HEK293 (cell line): ENCODE results near the gene ICE2.
"Not testable (repeated sequence)": the region's sequence is repeated elsewhere in the genome, so short reads cannot be mapped to it uniquely, and the experiment has no call there.

Source experiments
- CTCF ChIA-PET: fragments of 350-600 bp; formaldehyde crosslinking; extraction: SDS; loops from one replicate; lab custom pipeline; 2021; ENCODE audit warnings: antibody characterized with exemption; lab: Yijun Ruan, JAX
- POLR2A ChIA-PET: fragments of 300-600 bp; formaldehyde crosslinking; extraction: SDS; loops from one replicate; lab custom pipeline; 2020; ENCODE audit warnings: antibody characterized with exemption, inconsistent platforms; lab: Yijun Ruan, JAX
- H3K27ac ChIP-seq: fragments of 200-500 bp; sonication (Bioruptor generic); 2 replicates; pipeline ENCODE4 v1.5.1; 2014; ENCODE audit warnings: low read depth, low read length, control low read depth, inconsistent platforms; ENCODE audit errors: extremely low read depth
- H3K36me3 ChIP-seq, 2 experiments: fragments of 200-500 bp in 1 of 2; sonication (Bioruptor generic) in 1 of 2; 1 replicate in 1 of 2; 2 replicates in 1 of 2; pipeline ENCODE4 v1.5.1; 2014 to 2017; ENCODE audit warnings: inconsistent platforms in 2 of 2, low read length in 2 of 2; ENCODE audit not compliant: control insufficient read depth in 2 of 2, insufficient read depth in 1 of 2
- H3K4me1 ChIP-seq: fragments of 200-500 bp; sonication (Bioruptor generic); 2 replicates; pipeline ENCODE4 v1.5.1; 2014; ENCODE audit warnings: mild to moderate bottlenecking, low read length, inconsistent platforms; ENCODE audit not compliant: control insufficient read depth, insufficient read depth
- H3K4me3 ChIP-seq: 2 replicates; pipeline ENCODE4 v1.5.1; 2011; ENCODE audit warnings: low read depth, mild to moderate bottlenecking, control low read depth, low read length, moderate library complexity
- H3K9me3 ChIP-seq: fragments of 200-500 bp; sonication (Bioruptor generic); 2 replicates; pipeline ENCODE4 v1.5.1; 2014; ENCODE audit warnings: low read depth, low read length, inconsistent platforms; ENCODE audit not compliant: control insufficient read depth, insufficient read depth
- FEZF1 ChIP-seq: fragments of 450-650 bp; formaldehyde crosslinking; IDR thresholded peaks from 2 replicates; pipeline ENCODE4 v1.5.1; 2016; ENCODE audit warnings: missing biosample characterization, missing genetic modification characterization
- GLI4 ChIP-seq: fragments of 450-650 bp; formaldehyde crosslinking; IDR thresholded peaks from 2 replicates; pipeline ENCODE4 v1.5.1; 2016; ENCODE audit warnings: missing biosample characterization, missing genetic modification characterization
- KLF10 ChIP-seq: fragments of 450-650 bp; IDR thresholded peaks from 2 replicates; pipeline ENCODE4 v1.5.1; 2018; ENCODE audit warnings: missing biosample characterization, mild to moderate bottlenecking, missing genetic modification characterization
- OVOL3 ChIP-seq: fragments of 450-650 bp; formaldehyde crosslinking; IDR thresholded peaks from 2 replicates; pipeline ENCODE4 v1.5.1; 2016; ENCODE audit warnings: missing biosample characterization, missing genetic modification characterization
- ZFP69B ChIP-seq: fragments of 450-650 bp; formaldehyde crosslinking; IDR thresholded peaks from 2 replicates; pipeline ENCODE4 v1.5.1; 2016; ENCODE audit warnings: missing biosample characterization, missing genetic modification characterization
- ZNF223 ChIP-seq: fragments of 450-650 bp; formaldehyde crosslinking; IDR thresholded peaks from 2 replicates; pipeline ENCODE4 v1.5.1; 2016; ENCODE audit warnings: missing biosample characterization, missing genetic modification characterization
- ZNF23 ChIP-seq: fragments of 450-650 bp; formaldehyde crosslinking; IDR thresholded peaks from 2 replicates; pipeline ENCODE4 v1.5.1; 2016; ENCODE audit warnings: missing biosample characterization, missing genetic modification characterization, borderline replicate concordance
- ZNF341 ChIP-seq: fragments of 450-650 bp; formaldehyde crosslinking; IDR thresholded peaks from 2 replicates; pipeline ENCODE4; 2016; ENCODE audit warnings: low read depth, missing biosample characterization, missing genetic modification characterization
- ZNF354C ChIP-seq: fragments of 450-650 bp; formaldehyde crosslinking; IDR thresholded peaks from 2 replicates; pipeline ENCODE4 v1.5.1; 2016; ENCODE audit warnings: missing biosample characterization, missing genetic modification characterization, low read depth, borderline replicate concordance
- ZNF571 ChIP-seq: fragments of 450-650 bp; formaldehyde crosslinking; IDR thresholded peaks from 2 replicates; pipeline ENCODE4 v1.5.0; 2017; ENCODE audit warnings: missing biosample characterization, missing genetic modification characterization
- ZNF623 ChIP-seq: fragments of 450-650 bp; formaldehyde crosslinking; IDR thresholded peaks from 2 replicates; pipeline ENCODE4 v1.5.1; 2016; ENCODE audit warnings: missing biosample characterization, missing genetic modification characterization
- ZNF776 ChIP-seq: fragments of 450-650 bp; formaldehyde crosslinking; IDR thresholded peaks from 2 replicates; pipeline ENCODE4 v1.5.0; 2017; ENCODE audit warnings: missing biosample characterization, missing genetic modification characterization, borderline replicate concordance
- ZXDB ChIP-seq: fragments of 450-650 bp; formaldehyde crosslinking; IDR thresholded peaks from 2 replicates; pipeline ENCODE4 v1.5.1; 2016; ENCODE audit warnings: missing biosample characterization, missing genetic modification characterization
- TF ChIP-seq, protein P1 (sequence below): fragments of 450-650 bp; formaldehyde crosslinking; IDR thresholded peaks from 2 replicates; pipeline ENCODE4 v1.5.1; 2016; ENCODE audit warnings: missing biosample characterization, missing genetic modification characterization
- TF ChIP-seq, protein P2 (sequence below): fragments of 450-650 bp; formaldehyde crosslinking; IDR thresholded peaks from 2 replicates; pipeline ENCODE4 v1.5.1; 2016; ENCODE audit warnings: missing biosample characterization, missing genetic modification characterization, borderline replicate concordance

ICE2 gene

GRCh38 chr15:60405399-60405798 is 73.5 kb downstream of the ICE2 start (continued):
- TF ChIP-seq ZNF776 (tag by site-specific recombination): no peak
- TF ChIP-seq ZNF223 (tag by site-specific recombination): no peak
- no peak for TF ChIP-seq ZNF23

GRCh38 chr15:60404351-60404750 is 74.6 kb downstream of the ICE2 start:
- H3K27ac ChIP-seq, H3K4me3 ChIP-seq, CTCF ChIA-PET, POLR2A ChIA-PET, H3K9me3 ChIP-seq, H3K4me1 ChIP-seq, H3K36me3 ChIP-seq: not testable (repeated sequence)

DNA sequence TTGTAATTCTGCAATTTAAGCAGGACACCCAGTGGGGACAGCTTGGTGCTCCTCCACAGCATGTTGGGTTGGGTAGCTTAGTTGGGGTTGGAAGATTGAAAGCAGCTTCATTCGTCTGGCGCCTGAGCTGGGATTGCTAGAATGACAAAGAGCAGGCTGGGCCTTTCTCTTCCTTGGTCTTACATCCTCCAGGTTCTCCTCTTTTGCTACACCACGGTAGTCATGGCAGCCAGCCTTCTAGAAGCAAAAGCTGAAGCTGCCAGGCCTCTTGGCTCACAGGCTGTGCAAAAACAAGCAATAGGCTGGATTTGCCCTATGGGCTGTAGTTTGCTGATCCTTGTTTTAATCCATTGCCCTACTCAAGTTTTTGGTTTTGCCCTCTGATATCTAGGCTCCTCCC is 78.0 kb downstream of the ICE2 start:
- TF ChIP-seq KLF10: no peak
- TF ChIP-seq, protein P1, sequence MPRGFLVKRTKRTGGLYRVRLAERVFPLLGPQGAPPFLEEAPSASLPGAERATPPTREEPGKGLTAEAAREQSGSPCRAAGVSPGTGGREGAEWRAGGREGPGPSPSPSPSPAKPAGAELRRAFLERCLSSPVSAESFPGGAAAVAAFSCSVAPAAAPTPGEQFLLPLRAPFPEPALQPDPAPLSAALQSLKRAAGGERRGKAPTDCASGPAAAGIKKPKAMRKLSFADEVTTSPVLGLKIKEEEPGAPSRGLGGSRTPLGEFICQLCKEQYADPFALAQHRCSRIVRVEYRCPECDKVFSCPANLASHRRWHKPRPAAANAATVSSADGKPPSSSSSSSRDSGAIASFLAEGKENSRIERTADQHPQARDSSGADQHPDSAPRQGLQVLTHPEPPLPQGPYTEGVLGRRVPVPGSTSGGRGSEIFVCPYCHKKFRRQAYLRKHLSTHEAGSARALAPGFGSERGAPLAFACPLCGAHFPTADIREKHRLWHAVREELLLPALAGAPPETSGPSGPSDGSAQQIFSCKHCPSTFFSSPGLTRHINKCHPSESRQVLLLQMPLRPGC (tag by site-specific recombination): no peak
- TF ChIP-seq ZNF623 (tag by site-specific recombination): no peak
- TF ChIP-seq ZFP69B (tag by site-specific recombination): no peak
- TF ChIP-seq ZNF23: no peak
- no peak for TF ChIP-seq FEZF1 (tag by site-specific recombination)
- no peak for TF ChIP-seq ZNF354C (tag by site-specific recombination)
- TF ChIP-seq ZXDB (tag by site-specific recombination): no peak
- no peak for TF ChIP-seq ZNF341 (tag by site-specific recombination)
- no peak for TF ChIP-seq ZNF571 (tag by site-specific recombination)
- TF ChIP-seq OVOL3 (tag by site-specific recombination): no peak
- ChIA-PET CTCF (interaction anchor here (1.2 kb wide), 1 partner anchor 27 kb away, joined by 3 read pairs; no protein-coding TSS in a partner anchor), POLR2A (no interaction called here)
- H3K36me3 ChIP-seq: peaks cover 0 to 8% of the 10 kb centered on the region in 2 experiments; a peak in 1 of 3 replicates
- H3K27ac ChIP-seq: no peak overlapping the region
- no peak overlapping the region for H3K4me3 ChIP-seq
- 0 out of 2 replicates have a peak, but pooled peaks cover 2% of the 10 kb centered on the region for H3K4me1 ChIP-seq
- H3K9me3 ChIP-seq: no peaks in the 10 kb centered on the region

DNA sequence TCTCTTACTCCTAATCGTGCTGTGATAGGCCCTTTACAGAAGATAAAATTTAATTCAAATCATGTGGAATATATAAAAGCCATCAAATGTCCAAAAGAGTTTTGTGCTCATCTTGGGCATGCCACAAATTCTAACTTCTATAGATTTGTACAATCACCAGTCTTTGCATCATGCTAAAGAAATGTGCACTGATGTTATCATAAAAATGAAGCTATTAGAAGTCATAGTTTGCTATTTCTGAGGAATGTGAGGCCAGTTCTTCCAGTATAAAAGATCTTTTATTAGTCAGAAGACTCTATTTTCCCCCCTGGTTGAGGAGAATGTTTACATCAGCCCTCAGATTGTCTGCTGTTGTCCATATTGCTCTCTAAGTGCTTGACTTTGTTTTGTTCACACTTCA is 79.0 kb downstream of the ICE2 start:
- CTCF ChIA-PET: interaction anchor here (0.7 to 1.2 kb wide), 2 partner anchors 25 to 89 kb away, joined by 3 to 4 read pairs; no protein-coding TSS in a partner anchor
- H3K9me3 ChIP-seq: no peaks in the 10 kb centered on the region
- TF ChIP-seq GLI4 (tag by site-specific recombination): no peak
- TF ChIP-seq, protein P2, sequence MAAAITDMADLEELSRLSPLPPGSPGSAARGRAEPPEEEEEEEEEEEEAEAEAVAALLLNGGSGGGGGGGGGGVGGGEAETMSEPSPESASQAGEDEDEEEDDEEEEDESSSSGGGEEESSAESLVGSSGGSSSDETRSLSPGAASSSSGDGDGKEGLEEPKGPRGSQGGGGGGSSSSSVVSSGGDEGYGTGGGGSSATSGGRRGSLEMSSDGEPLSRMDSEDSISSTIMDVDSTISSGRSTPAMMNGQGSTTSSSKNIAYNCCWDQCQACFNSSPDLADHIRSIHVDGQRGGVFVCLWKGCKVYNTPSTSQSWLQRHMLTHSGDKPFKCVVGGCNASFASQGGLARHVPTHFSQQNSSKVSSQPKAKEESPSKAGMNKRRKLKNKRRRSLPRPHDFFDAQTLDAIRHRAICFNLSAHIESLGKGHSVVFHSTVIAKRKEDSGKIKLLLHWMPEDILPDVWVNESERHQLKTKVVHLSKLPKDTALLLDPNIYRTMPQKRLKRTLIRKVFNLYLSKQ: no peak
- TF ChIP-seq, all 188 proteins: peak for 0
- Histone ChIP-seq H3K4me3 (no peak overlapping the region), H3K27ac (no peak overlapping the region), H3K4me1 (0 out of 2 replicates have a peak, but pooled peaks cover 2% of the 10 kb centered on the region), H3K36me3 (peaks cover 0 to 16% of the 10 kb centered on the region in 2 experiments; a peak in 1 of 3 replicates)
- POLR2A ChIA-PET: no interaction called here
